Tibial nerve (tissue), 4 donors: Measurements from ENCODE around the gene GNG7. TPM values are rescaled to one million over a fixed set of nuclear protein-coding genes. Genes with fewer than 3 reads are reported as not detected.

Source experiments
- DNase-seq, 2 donors: peaks; one replicate each; pipeline ENCODE4 v3.0.0-alpha.2; 2019; ENCODE audit warnings: low spot score in 2 of 2
- H3K27ac ChIP-seq, 4 donors: fragments of 200-600 bp; sonication (generic) in 3 of 4; one replicate each; pipeline ENCODE4 v1.5.1; 2017 to 2019; ENCODE audit warnings: mild to moderate bottlenecking in 1 of 4
- H3K27me3 ChIP-seq, 2 donors: fragments of 200-600 bp; sonication (generic) in 1 of 2; one replicate each; pipeline versions ENCODE4 v1.5.1 to v1.6.0; 2017 to 2019
- H3K36me3 ChIP-seq, 3 donors: fragments of 200-600 bp; sonication (generic); one replicate each; pipeline ENCODE4 v1.5.1; 2018 to 2019
- H3K4me1 ChIP-seq, 4 donors: fragments of 200-600 bp; sonication (generic) in 3 of 4; one replicate each; pipeline ENCODE4 v1.5.1; 2017 to 2019
- H3K4me3 ChIP-seq, 4 donors: fragments of 200-600 bp; sonication (generic) in 3 of 4; one replicate each; pipeline ENCODE4 v1.5.1; 2017 to 2019; ENCODE audit warnings: mild to moderate bottlenecking in 1 of 4, moderate library complexity in 1 of 4
- H3K9me3 ChIP-seq, 4 donors: fragments of 200-600 bp; sonication (generic) in 3 of 4; one replicate each; pipeline ENCODE4 v1.5.1; 2017 to 2019
- EP300 ChIP-seq, 2 donors: sonication (generic); formaldehyde crosslinking; IDR thresholded peaks; one replicate each; pipeline ENCODE4 v1.6.1; 2017; ENCODE audit warnings: antibody characterized with exemption in 2 of 2, mild to moderate bottlenecking in 1 of 2
- POLR2A ChIP-seq, 2 donors: fragments of 450-650 bp; IDR thresholded peaks; one replicate each; pipeline ENCODE4 v1.6.1; 2017; ENCODE audit warnings: antibody characterized with exemption in 2 of 2, mild to moderate bottlenecking in 2 of 2, moderate library complexity in 2 of 2
- WGBS, 2 donors: methylation state at CpG; one replicate each; pipeline ENCODE4 v1.1.5; 2018; 5-methylcytosine and 5-hydroxymethylcytosine counted together
- total RNA-seq, 4 donors: library from RNA; depleted of rRNA; stranded (reverse); fragments of >200 nt; gene quantifications; one replicate each; pipeline ENCODE4 v1.1.0, GENCODE V29; 2016
- TF ChIP-seq, protein P1 (sequence below), 5 experiments: fragments of 200-600 bp in 3 of 5; fragments of 450-650 bp in 2 of 5; sonication (generic) in 3 of 5; IDR thresholded peaks; one replicate each; pipeline ENCODE4 v1.5.1; 2016 to 2019; ENCODE audit warnings: antibody characterized with exemption in 5 of 5, mild to moderate bottlenecking in 3 of 5, moderate library complexity in 2 of 5

The GNG7 gene
- total RNA-seq, 4 donors from 2014 or later = 2.6 to 5.3 (median 3.5) TPM

DNA sequence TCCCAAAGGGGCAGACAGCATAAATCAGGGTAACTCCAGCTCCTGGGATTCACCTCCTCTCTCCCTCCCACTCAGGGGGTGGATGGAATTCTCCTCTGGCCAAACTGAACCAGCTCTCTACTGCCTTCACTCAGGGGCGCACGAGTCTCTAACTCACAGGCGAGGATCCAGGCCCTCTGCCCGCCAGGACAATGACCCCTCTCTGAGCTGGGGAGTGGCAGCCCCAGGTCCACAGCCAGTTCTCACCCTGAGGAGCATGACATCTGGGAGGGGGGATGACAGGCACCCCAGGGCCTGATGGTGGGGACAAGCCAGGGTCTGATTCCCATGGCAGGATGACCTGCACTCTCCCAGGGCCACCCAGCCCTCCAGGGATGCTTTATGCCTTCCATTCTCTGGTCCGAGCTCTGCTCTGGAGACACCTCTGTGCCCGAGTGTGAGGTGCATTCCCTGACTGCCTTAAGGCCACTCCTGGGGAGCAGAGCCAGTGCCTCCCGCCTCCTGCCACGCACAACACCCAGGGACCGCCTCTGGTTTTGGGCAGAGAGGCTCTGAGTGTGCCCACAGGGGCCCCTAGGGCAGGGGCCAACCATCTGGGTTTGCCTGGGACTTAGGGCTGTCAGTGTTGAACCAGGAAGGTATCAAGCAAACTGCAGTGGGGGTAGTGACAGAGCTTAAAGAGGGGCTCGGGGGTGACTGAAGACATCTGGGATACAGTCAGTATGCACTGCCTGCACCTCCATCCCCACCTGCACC lies 66.2 kb downstream of the GNG7 start:
- H3K4me1 ChIP-seq = peaks cover 0 to 42% (median 19%) of the 10 kb centered on the region in 4 donors
- H3K36me3 ChIP-seq = no peaks in the 10 kb centered on the region
- DNase-seq = no peak
- H3K9me3 ChIP-seq = peaks cover 0 to 3% (median 0%) of the 10 kb centered on the region in 4 donors
- TF ChIP-seq EP300 (IDR thresholded peaks at IDR 0.05) (no peak), POLR2A (IDR thresholded peaks at IDR 0.05) (no peak)
- TF ChIP-seq, protein P1, sequence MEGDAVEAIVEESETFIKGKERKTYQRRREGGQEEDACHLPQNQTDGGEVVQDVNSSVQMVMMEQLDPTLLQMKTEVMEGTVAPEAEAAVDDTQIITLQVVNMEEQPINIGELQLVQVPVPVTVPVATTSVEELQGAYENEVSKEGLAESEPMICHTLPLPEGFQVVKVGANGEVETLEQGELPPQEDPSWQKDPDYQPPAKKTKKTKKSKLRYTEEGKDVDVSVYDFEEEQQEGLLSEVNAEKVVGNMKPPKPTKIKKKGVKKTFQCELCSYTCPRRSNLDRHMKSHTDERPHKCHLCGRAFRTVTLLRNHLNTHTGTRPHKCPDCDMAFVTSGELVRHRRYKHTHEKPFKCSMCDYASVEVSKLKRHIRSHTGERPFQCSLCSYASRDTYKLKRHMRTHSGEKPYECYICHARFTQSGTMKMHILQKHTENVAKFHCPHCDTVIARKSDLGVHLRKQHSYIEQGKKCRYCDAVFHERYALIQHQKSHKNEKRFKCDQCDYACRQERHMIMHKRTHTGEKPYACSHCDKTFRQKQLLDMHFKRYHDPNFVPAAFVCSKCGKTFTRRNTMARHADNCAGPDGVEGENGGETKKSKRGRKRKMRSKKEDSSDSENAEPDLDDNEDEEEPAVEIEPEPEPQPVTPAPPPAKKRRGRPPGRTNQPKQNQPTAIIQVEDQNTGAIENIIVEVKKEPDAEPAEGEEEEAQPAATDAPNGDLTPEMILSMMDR (IDR thresholded peaks at IDR 0.05) = no peak
- H3K27ac ChIP-seq = peak overlapping the region in 1 of 4 donors; percentile 29
- no peaks in the 10 kb centered on the region for H3K27me3 ChIP-seq
- no peak overlapping the region for H3K4me3 ChIP-seq
- 69 to 82% methylated on average over 7 to 10 of the region's 10 CpGs for WGBS, 2 donors

DNA sequence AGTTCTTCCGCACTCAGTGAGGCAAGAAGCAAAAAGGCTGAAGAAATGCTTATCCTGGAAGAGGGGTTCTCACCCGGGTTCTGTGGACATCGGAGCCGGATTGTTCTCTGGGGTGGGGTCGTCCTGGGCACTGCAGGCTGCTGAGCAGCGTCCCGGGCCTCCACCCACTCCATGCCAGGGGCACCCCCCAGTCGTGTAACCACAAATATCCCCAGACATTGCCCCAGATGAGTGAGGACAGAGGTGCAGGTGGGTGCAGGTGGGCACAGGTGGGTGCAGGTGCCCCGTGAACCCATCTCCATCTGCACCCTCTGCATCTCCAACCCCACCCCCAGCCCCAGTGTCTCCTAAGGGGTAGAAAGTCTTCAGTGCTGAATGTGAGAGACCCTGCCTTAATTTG lies 67.5 kb downstream of the GNG7 start:
- peak overlapping the region in 2 of 4 donors; percentile 77 to 86 for H3K27ac ChIP-seq
- no peaks in the 10 kb centered on the region for H3K36me3 ChIP-seq
- H3K9me3 ChIP-seq = peaks cover 0 to 15% (median 0%) of the 10 kb centered on the region in 4 donors
- no peak for DNase-seq
- H3K4me3 ChIP-seq = no peak overlapping the region
- peaks cover 0 to 42% (median 19%) of the 10 kb centered on the region in 4 donors for H3K4me1 ChIP-seq
- TF ChIP-seq EP300 (IDR thresholded peaks at IDR 0.05) (no peak), POLR2A (IDR thresholded peaks at IDR 0.05) (no peak)
- TF ChIP-seq, protein P1 (IDR thresholded peaks at IDR 0.05) = no peak
- 62 to 75% methylated on average over 9 of the region's 9 CpGs for WGBS, 2 donors
- H3K27me3 ChIP-seq = no peaks in the 10 kb centered on the region

DNA sequence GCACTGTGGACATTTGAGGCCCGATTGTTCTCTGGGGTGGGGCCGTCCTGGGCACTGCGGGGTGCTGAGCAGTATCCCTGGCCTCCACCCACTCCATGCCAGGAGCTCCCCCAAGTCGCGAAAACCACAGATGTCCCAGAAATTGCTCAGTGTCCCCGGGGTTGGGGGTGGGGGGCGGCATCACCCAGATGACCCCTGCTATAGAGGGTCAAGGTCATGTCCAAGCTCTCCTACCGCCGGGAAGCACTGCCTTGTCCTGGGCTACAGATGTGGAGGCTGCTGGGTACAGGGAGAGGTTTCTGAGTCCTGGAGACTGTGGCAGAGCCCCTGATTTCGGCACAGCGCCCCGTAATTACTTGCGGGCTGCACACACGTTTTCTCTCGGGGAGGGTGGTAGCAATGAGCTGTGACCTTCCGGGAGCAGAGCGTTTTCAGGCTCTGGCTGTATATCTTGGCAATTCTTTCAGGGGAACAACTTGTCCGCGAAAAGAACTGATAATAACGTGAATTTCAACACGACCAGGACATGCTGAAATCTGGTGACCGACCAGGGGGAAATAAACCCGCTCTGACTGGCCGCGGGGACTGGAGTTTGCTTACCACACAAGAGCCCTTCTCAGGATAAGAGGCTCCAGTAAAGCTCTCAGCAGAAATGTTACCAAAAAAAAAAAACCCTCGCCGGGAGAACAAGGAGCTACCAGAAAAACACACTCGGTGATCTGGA lies 68.1 kb downstream of the GNG7 start:
- Histone ChIP-seq H3K36me3 (no peaks in the 10 kb centered on the region), H3K4me3 (no peak overlapping the region), H3K4me1 (peaks cover 0 to 45% (median 19%) of the 10 kb centered on the region in 4 donors), H3K27me3 (no peaks in the 10 kb centered on the region), H3K27ac (peak overlapping the region in 2 of 4 donors; percentile 77 to 86), H3K9me3 (peaks cover 0 to 15% (median 0%) of the 10 kb centered on the region in 4 donors)
- TF ChIP-seq POLR2A (IDR thresholded peaks at IDR 0.05) (no peak), EP300 (IDR thresholded peaks at IDR 0.05) (peak in 1 of 2 donors; percentile 76)
- TF ChIP-seq, protein P1 (IDR thresholded peaks at IDR 0.05) = no peak
- DNase-seq = peak in 1 of 2 donors; percentile 40
- WGBS, 2 donors = 42 to 50% methylated on average over 22 to 28 of the region's 28 CpGs

DNA sequence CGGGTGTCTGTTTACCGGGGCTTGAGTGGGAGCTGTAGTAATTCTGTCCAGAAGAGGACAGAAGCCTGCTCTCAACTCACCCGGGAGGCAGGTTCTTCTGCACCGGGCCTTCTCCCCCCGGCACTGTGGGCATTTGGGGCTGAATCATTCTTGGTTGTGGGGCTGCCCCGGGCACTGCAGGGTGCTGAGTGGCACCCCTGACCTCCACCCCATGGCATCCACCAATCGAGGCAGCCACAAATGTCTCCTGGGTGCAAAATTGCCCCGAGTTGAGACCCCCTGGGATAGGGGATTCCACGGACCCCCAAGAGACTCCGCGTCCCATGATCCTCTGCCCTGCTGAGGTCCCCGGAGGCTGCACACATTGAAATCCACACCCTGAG lies 68.8 kb downstream of the GNG7 start:
- peak overlapping the region in 2 of 4 donors; percentile 17 to 77 for H3K27ac ChIP-seq
- peaks cover 0 to 49% (median 19%) of the 10 kb centered on the region in 4 donors for H3K4me1 ChIP-seq
- WGBS, 2 donors = 66 to 75% methylated on average over 10 to 11 of the region's 12 CpGs
- H3K27me3 ChIP-seq = no peaks in the 10 kb centered on the region
- peaks cover 0 to 15% (median 0%) of the 10 kb centered on the region in 4 donors for H3K9me3 ChIP-seq
- DNase-seq = no peak
- H3K36me3 ChIP-seq = no peaks in the 10 kb centered on the region
- H3K4me3 ChIP-seq = no peak overlapping the region
- TF ChIP-seq EP300 (IDR thresholded peaks at IDR 0.05) (no peak), POLR2A (IDR thresholded peaks at IDR 0.05) (no peak)
- TF ChIP-seq, protein P1 (IDR thresholded peaks at IDR 0.05) = no peak
